HUES48 (cell line): Measurements from ENCODE around the gene PAX5.

Source experiments
- H3K27ac ChIP-seq: one replicate; pipeline ENCODE4 v1.7.0; 2013; ENCODE audit warnings: low read depth, low read length, inconsistent platforms
- H3K27me3 ChIP-seq: 2 replicates; pipeline ENCODE4 v1.6.1; 2013; ENCODE audit warnings: mild to moderate bottlenecking, low read length; ENCODE audit not compliant: control insufficient read depth, insufficient read depth
- H3K36me3 ChIP-seq: 2 replicates; pipeline ENCODE4 v1.6.1; 2013; ENCODE audit warnings: low read length; ENCODE audit not compliant: control insufficient read depth, insufficient read depth
- H3K4me1 ChIP-seq: 2 replicates; pipeline ENCODE4 v1.6.1; 2013; ENCODE audit warnings: mild to moderate bottlenecking, low read length; ENCODE audit not compliant: control insufficient read depth, insufficient read depth
- H3K4me3 ChIP-seq: 2 replicates; pipeline ENCODE4 v1.5.1; 2013; ENCODE audit warnings: mild to moderate bottlenecking, low read depth, low read length
- H3K9ac ChIP-seq: 2 replicates; pipeline ENCODE4 v1.6.1; 2013; ENCODE audit warnings: mild to moderate bottlenecking, low read depth, low read length, moderate library complexity
- H3K9me3 ChIP-seq: 2 replicates; pipeline ENCODE4 v1.6.1; 2013; ENCODE audit warnings: low read length; ENCODE audit not compliant: control insufficient read depth, insufficient read depth

PAX5 gene

GRCh38 chr9:36985769-36986467 lies 48.1 kb downstream of the PAX5 start:
- H3K9ac ChIP-seq: no peak overlapping the region
- peak overlapping the region; percentile 59; the same call in 1 of the 2 replicates for H3K4me3 ChIP-seq
- H3K27me3 ChIP-seq: peaks cover 91% of the 10 kb centered on the region

GRCh38 chr9:36985061-36985768 lies 48.9 kb downstream of the PAX5 start:
- Histone ChIP-seq H3K4me1 (peaks cover 28% of the 10 kb centered on the region), H3K4me3 (peak overlapping the region; percentile 33; the same call in 1 of the 2 replicates), H3K9ac (no peak overlapping the region), H3K27me3 (peaks cover 87% of the 10 kb centered on the region), H3K36me3 (no peaks in the 10 kb centered on the region), H3K27ac (no peak overlapping the region), H3K9me3 (no peaks in the 10 kb centered on the region)

More at GRCh38 chr9:36985769-36986467, 48.1 kb downstream of the PAX5 start:
- Histone ChIP-seq H3K4me1 (peaks cover 22% of the 10 kb centered on the region), H3K27ac (no peak overlapping the region), H3K9me3 (no peaks in the 10 kb centered on the region), H3K36me3 (no peaks in the 10 kb centered on the region)

- H3K9ac ChIP-seq: no peak overlapping the region
- H3K27me3 ChIP-seq: peaks cover 38% of the 10 kb centered on the region
- H3K27ac ChIP-seq: no peak overlapping the region
- no peaks in the 10 kb centered on the region for H3K9me3 ChIP-seq
- H3K4me1 ChIP-seq: peaks cover 15% of the 10 kb centered on the region
- no peaks in the 10 kb centered on the region for H3K36me3 ChIP-seq
- no peak overlapping the region for H3K4me3 ChIP-seq
Measured at GRCh38 chr9:36980148-36980974, 53.7 kb downstream of the PAX5 start.

- Histone ChIP-seq H3K9ac (no peak overlapping the region), H3K27me3 (peaks cover 2% of the 10 kb centered on the region; the same call in 1 of the 2 replicates)
Measured at GRCh38 chr9:36976371-36977030, 57.6 kb downstream of the PAX5 start.

GRCh38 chr9:36974731-36975130 lies 59.3 kb downstream of the PAX5 start:
- no peak overlapping the region for H3K27ac ChIP-seq
- peaks cover 1% of the 10 kb centered on the region; the same call in 1 of the 2 replicates for H3K4me1 ChIP-seq
- 0 out of 2 replicates have a peak, but pooled peaks cover 5% of the 10 kb centered on the region for H3K27me3 ChIP-seq
- H3K36me3 ChIP-seq: no peaks in the 10 kb centered on the region
- H3K4me3 ChIP-seq: no peak overlapping the region
- H3K9me3 ChIP-seq: no peaks in the 10 kb centered on the region
- H3K9ac ChIP-seq: no peak overlapping the region

More at GRCh38 chr9:36976371-36977030, 57.6 kb downstream of the PAX5 start:
- Histone ChIP-seq H3K27ac (no peak overlapping the region), H3K4me3 (no peak overlapping the region), H3K9me3 (no peaks in the 10 kb centered on the region), H3K4me1 (peaks cover 13% of the 10 kb centered on the region), H3K36me3 (no peaks in the 10 kb centered on the region)

- Histone ChIP-seq H3K27me3 (0 out of 2 replicates have a peak, but pooled peaks cover 5% of the 10 kb centered on the region), H3K4me1 (no peaks in the 10 kb centered on the region), H3K4me3 (no peak overlapping the region), H3K36me3 (no peaks in the 10 kb centered on the region), H3K27ac (no peak overlapping the region), H3K9me3 (no peaks in the 10 kb centered on the region), H3K9ac (no peak overlapping the region)
Measured at GRCh38 chr9:36971935-36972488, 62.1 kb downstream of the PAX5 start.

- H3K9ac ChIP-seq: no peak overlapping the region
- 0 out of 2 replicates have a peak, but pooled peaks cover 5% of the 10 kb centered on the region for H3K27me3 ChIP-seq
- H3K4me3 ChIP-seq: no peak overlapping the region
- no peaks in the 10 kb centered on the region for H3K4me1 ChIP-seq
- no peaks in the 10 kb centered on the region for H3K9me3 ChIP-seq
- H3K36me3 ChIP-seq: no peaks in the 10 kb centered on the region
- H3K27ac ChIP-seq: no peak overlapping the region
Measured at GRCh38 chr9:36970007-36970888, 63.8 kb downstream of the PAX5 start.

- Histone ChIP-seq H3K27me3 (0 out of 2 replicates have a peak, but pooled peaks cover 5% of the 10 kb centered on the region), H3K4me1 (no peaks in the 10 kb centered on the region), H3K9ac (no peak overlapping the region), H3K9me3 (no peaks in the 10 kb centered on the region), H3K36me3 (no peaks in the 10 kb centered on the region), H3K27ac (no peak overlapping the region), H3K4me3 (no peak overlapping the region)
Measured at GRCh38 chr9:36969216-36969771, 64.8 kb downstream of the PAX5 start.

GRCh38 chr9:36968574-36969215 lies 65.4 kb downstream of the PAX5 start:
- Histone ChIP-seq H3K36me3 (no peaks in the 10 kb centered on the region), H3K27me3 (0 out of 2 replicates have a peak, but pooled peaks cover 5% of the 10 kb centered on the region), H3K9me3 (no peaks in the 10 kb centered on the region), H3K4me3 (no peak overlapping the region), H3K9ac (no peak overlapping the region), H3K4me1 (no peaks in the 10 kb centered on the region), H3K27ac (no peak overlapping the region)
